ENCODE measurements around the gene ACSM6.

ACSM6 gene

GRCh38 chr10:95260909-95261552 is 67.0 kb downstream of the ACSM6 start:
- peaks cover 37 to 57% of the 10 kb centered on the region in 2 donors for H3K36me3 Mint-ChIP-seq
- H3K9me3 Mint-ChIP-seq: peaks cover 0 to 3% of the 10 kb centered on the region in 2 donors
- H3K4me1 Mint-ChIP-seq: peaks cover 18 to 37% of the 10 kb centered on the region in 2 donors
- no peak for ATAC-seq (replicated peaks)
- no peaks in the 10 kb centered on the region for H3K27me3 Mint-ChIP-seq
- no peak for DNase-seq
- peak overlapping the region; percentile 51 for H3K27ac Mint-ChIP-seq
- H3K4me3 Mint-ChIP-seq: no peak overlapping the region

- ATAC-seq (replicated peaks): no peak
- H3K36me3 Mint-ChIP-seq: peaks cover 29 to 56% of the 10 kb centered on the region in 2 donors
- peaks cover 0 to 3% of the 10 kb centered on the region in 2 donors for H3K9me3 Mint-ChIP-seq
- H3K4me1 Mint-ChIP-seq: peaks cover 23 to 43% of the 10 kb centered on the region in 2 donors
- no peaks in the 10 kb centered on the region for H3K27me3 Mint-ChIP-seq
- H3K4me3 Mint-ChIP-seq: no peak overlapping the region
- no peak for DNase-seq
- H3K27ac Mint-ChIP-seq: peak overlapping the region; percentile 47
These were observed 67.9 kb downstream of the ACSM6 start for GRCh38 chr10:95261926-95262325.

- no peak overlapping the region for H3K4me3 Mint-ChIP-seq
- H3K4me1 Mint-ChIP-seq: peaks cover 23 to 45% of the 10 kb centered on the region in 2 donors
- H3K36me3 Mint-ChIP-seq: peaks cover 22 to 49% of the 10 kb centered on the region in 2 donors
- DNase-seq: no peak
- no peaks in the 10 kb centered on the region for H3K27me3 Mint-ChIP-seq
- ATAC-seq (replicated peaks): no peak
- H3K9me3 Mint-ChIP-seq: peaks cover 0 to under 1% of the 10 kb centered on the region in 2 donors
- H3K27ac Mint-ChIP-seq: peak overlapping the region; percentile 37
These were observed 68.9 kb downstream of the ACSM6 start for GRCh38 chr10:95262763-95263518.

GRCh38 chr10:95263864-95264226 is 69.8 kb downstream of the ACSM6 start:
- Mint-ChIP-seq H3K36me3 (peaks cover 19 to 47% of the 10 kb centered on the region in 2 donors), H3K4me1 (peaks cover 24 to 45% of the 10 kb centered on the region in 2 donors), H3K27me3 (no peaks in the 10 kb centered on the region), H3K4me3 (no peak overlapping the region), H3K27ac (peak overlapping the region; percentile 21), H3K9me3 (no peaks in the 10 kb centered on the region)
- DNase-seq (no peak), ATAC-seq (replicated peaks) (no peak)

- DNase-seq (no peak), ATAC-seq (replicated peaks) (no peak)
- H3K9me3 Mint-ChIP-seq: no peaks in the 10 kb centered on the region
- no peak overlapping the region for H3K27ac Mint-ChIP-seq
- H3K4me1 Mint-ChIP-seq: peaks cover 27 to 45% of the 10 kb centered on the region in 2 donors
- no peak overlapping the region for H3K4me3 Mint-ChIP-seq
- no peaks in the 10 kb centered on the region for H3K27me3 Mint-ChIP-seq
- H3K36me3 Mint-ChIP-seq: peaks cover 19 to 45% of the 10 kb centered on the region in 2 donors
These were observed 70.4 kb downstream of the ACSM6 start for GRCh38 chr10:95264227-95265051.

- Mint-ChIP-seq H3K4me1 (peaks cover 27 to 42% of the 10 kb centered on the region in 2 donors), H3K36me3 (peaks cover 21 to 46% of the 10 kb centered on the region in 2 donors), H3K27me3 (no peaks in the 10 kb centered on the region), H3K27ac (no peak overlapping the region), H3K4me3 (no peak overlapping the region), H3K9me3 (no peaks in the 10 kb centered on the region)
- no peak for ATAC-seq (replicated peaks)
- DNase-seq: no peak
These were observed 71.5 kb downstream of the ACSM6 start for GRCh38 chr10:95265572-95265971.

- H3K27ac Mint-ChIP-seq: peak overlapping the region; percentile 95
- DNase-seq (no peak), ATAC-seq (replicated peaks) (peak; percentile 99 to 100)
- peaks cover 21 to 43% of the 10 kb centered on the region in 2 donors for H3K36me3 Mint-ChIP-seq
- H3K27me3 Mint-ChIP-seq: no peaks in the 10 kb centered on the region
- peaks cover 25 to 38% of the 10 kb centered on the region in 2 donors for H3K4me1 Mint-ChIP-seq
- H3K9me3 Mint-ChIP-seq: no peaks in the 10 kb centered on the region
- peak overlapping the region in 1 of 2 donors; percentile 57 for H3K4me3 Mint-ChIP-seq
These were observed 72.6 kb downstream of the ACSM6 start for GRCh38 chr10:95266674-95267095.

GRCh38 chr10:95267251-95267650 is 73.2 kb downstream of the ACSM6 start:
- no peaks in the 10 kb centered on the region for H3K27me3 Mint-ChIP-seq
- ATAC-seq (replicated peaks): no peak
- H3K36me3 Mint-ChIP-seq: peaks cover 16 to 40% of the 10 kb centered on the region in 2 donors
- no peak for DNase-seq
- no peaks in the 10 kb centered on the region for H3K9me3 Mint-ChIP-seq
- H3K27ac Mint-ChIP-seq: no peak overlapping the region
- peaks cover 25 to 36% of the 10 kb centered on the region in 2 donors for H3K4me1 Mint-ChIP-seq
- no peak overlapping the region for H3K4me3 Mint-ChIP-seq

GRCh38 chr10:95268438-95268837 is 74.4 kb downstream of the ACSM6 start:
- no peak for DNase-seq
- Mint-ChIP-seq H3K27ac (peak overlapping the region; percentile 79), H3K36me3 (peaks cover 11 to 29% of the 10 kb centered on the region in 2 donors)

GRCh38 chr10:95273393-95274312 is 79.6 kb downstream of the ACSM6 start:
- Mint-ChIP-seq H3K4me1 (peaks cover 31 to 43% of the 10 kb centered on the region in 2 donors), H3K27me3 (no peaks in the 10 kb centered on the region), H3K4me3 (no peak overlapping the region), H3K9me3 (no peaks in the 10 kb centered on the region), H3K36me3 (peaks cover 3 to 14% of the 10 kb centered on the region in 2 donors), H3K27ac (no peak overlapping the region)
- DNase-seq (no peak), ATAC-seq (replicated peaks) (no peak)

More at GRCh38 chr10:95268438-95268837, 74.4 kb downstream of the ACSM6 start:
- Mint-ChIP-seq H3K4me3 (no peak overlapping the region), H3K9me3 (no peaks in the 10 kb centered on the region), H3K27me3 (no peaks in the 10 kb centered on the region), H3K4me1 (peaks cover 24 to 28% of the 10 kb centered on the region in 2 donors)
- ATAC-seq (replicated peaks): no peak

- H3K27me3 Mint-ChIP-seq: no peaks in the 10 kb centered on the region
- ATAC-seq (replicated peaks): no peak
- no peaks in the 10 kb centered on the region for H3K9me3 Mint-ChIP-seq
- no peak overlapping the region for H3K4me3 Mint-ChIP-seq
- peaks cover 0 to 4% of the 10 kb centered on the region in 2 donors for H3K36me3 Mint-ChIP-seq
- peak overlapping the region; percentile 22 for H3K27ac Mint-ChIP-seq
- peaks cover 36 to 60% of the 10 kb centered on the region in 2 donors for H3K4me1 Mint-ChIP-seq
- DNase-seq: no peak
These were observed 81.8 kb downstream of the ACSM6 start for GRCh38 chr10:95275726-95276366.

- peak overlapping the region; percentile 22 for H3K27ac Mint-ChIP-seq
These were observed 82.5 kb downstream of the ACSM6 start for GRCh38 chr10:95276367-95277200.

More at GRCh38 chr10:95276367-95277200, 82.5 kb downstream of the ACSM6 start:
- H3K4me3 Mint-ChIP-seq: no peak overlapping the region
- H3K27me3 Mint-ChIP-seq: no peaks in the 10 kb centered on the region
- H3K4me1 Mint-ChIP-seq: peaks cover 40 to 65% of the 10 kb centered on the region in 2 donors
- H3K36me3 Mint-ChIP-seq: peaks cover 0 to 4% of the 10 kb centered on the region in 2 donors
- no peaks in the 10 kb centered on the region for H3K9me3 Mint-ChIP-seq
- DNase-seq (no peak), ATAC-seq (replicated peaks) (peak; percentile 84 to 85)
